D341Med (cell line): ENCODE measurements around the gene NAA40.
"Not testable (repeated sequence)": the region's sequence is repeated elsewhere in the genome, so short reads cannot be mapped to it uniquely, and the experiment has no call there.

ENCODE experiments used
- DNase-seq: peaks from one replicate; pipeline ENCODE4 v3.0.0; 2012; ENCODE audit warnings: low spot score

Gene NAA40

GRCh38 chr11:63939397-63939891 is 642 bp downstream of the NAA40 start:
- no peak for DNase-seq

GRCh38 chr11:63940786-63941185 is 2.0 kb downstream of the NAA40 start:
- DNase-seq, result no peak

- DNase-seq, result no peak
Measured at GRCh38 chr11:63941901-63942300, 3.1 kb downstream of the NAA40 start.

- no peak for DNase-seq
Measured at GRCh38 chr11:63942803-63943202, 4.0 kb downstream of the NAA40 start.

GRCh38 chr11:63944987-63945386 is 6.2 kb downstream of the NAA40 start:
- DNase-seq, result no peak

GRCh38 chr11:63945477-63946163 is 6.8 kb downstream of the NAA40 start:
- peak; percentile 85 for DNase-seq

- no peak for DNase-seq
Measured at GRCh38 chr11:63951779-63952536, 13.2 kb downstream of the NAA40 start.

- no peak for DNase-seq
Measured at GRCh38 chr11:63952570-63952969, 13.8 kb downstream of the NAA40 start.

- DNase-seq, result no peak
Measured at GRCh38 chr11:63958008-63958407, 19.2 kb downstream of the NAA40 start.

GRCh38 chr11:63961608-63962412 is 23.0 kb downstream of the NAA40 start:
- peak; percentile 36 for DNase-seq

GRCh38 chr11:63963895-63964294 is 25.1 kb downstream of the NAA40 start:
- not testable (repeated sequence) for DNase-seq

GRCh38 chr11:63966444-63966843 is 27.6 kb downstream of the NAA40 start:
- DNase-seq, result no peak

- no peak for DNase-seq
Measured at GRCh38 chr11:63969461-63969860, 30.7 kb downstream of the NAA40 start.

- DNase-seq, result no peak
Measured at GRCh38 chr11:63970902-63971301, 32.1 kb downstream of the NAA40 start.

GRCh38 chr11:63973912-63974258 is 35.1 kb downstream of the NAA40 start:
- not testable (repeated sequence) for DNase-seq

- peak; percentile 93 for DNase-seq
Measured at GRCh38 chr11:63974259-63975143, 35.7 kb downstream of the NAA40 start, which contains the start of gene COX8A. TSS of gene COX8A (plus strand) at chr11:63974620. CDS start at chr11:63974681, 61 bp downstream.

GRCh38 chr11:63978551-63979239 is 39.9 kb downstream of the NAA40 start:
- no peak for DNase-seq

GRCh38 chr11:63979426-63979825 is 40.6 kb downstream of the NAA40 start:
- no peak for DNase-seq

GRCh38 chr11:63985812-63986155 is 47.0 kb downstream of the NAA40 start:
- peak; percentile 53 for DNase-seq

GRCh38 chr11:63986156-63986931 is 47.5 kb downstream of the NAA40 start, which contains the start of gene OTUB1:
TSS of gene OTUB1 (plus strand) at chr11:63986438. CDS start at chr11:63986457, 19 bp downstream.
- DNase-seq, result peak; percentile 96
